Activated T-cell treated with anti-CD3 and anti-CD28 coated beads, Interleukin-2, amount 50 U/mL, for 48 hours (primary cell): ENCODE results near the gene SEC14L3.

Source experiments
- DNase-seq, 2 experiments: peaks; one replicate each; pipeline ENCODE4 v3.0.0-alpha.2; 2020

SEC14L3 gene

GRCh38 chr22:30421695-30422480, 49.9 kb downstream of the SEC14L3 start:
- DNase-seq, result no peak

- peak in 1 of 2 experiments; percentile 44 for DNase-seq
Measured at GRCh38 chr22:30420347-30421125, 51.3 kb downstream of the SEC14L3 start.

GRCh38 chr22:30416837-30417236, 55.0 kb downstream of the SEC14L3 start:
- DNase-seq, result no peak

GRCh38 chr22:30416403-30416802, 55.4 kb downstream of the SEC14L3 start:
- no peak for DNase-seq

GRCh38 chr22:30414525-30415047, 57.2 kb downstream of the SEC14L3 start:
- no peak for DNase-seq

- DNase-seq, result no peak
Measured at GRCh38 chr22:30413745-30414524, 57.9 kb downstream of the SEC14L3 start.

- no peak for DNase-seq
Measured at GRCh38 chr22:30413001-30413400, 58.8 kb downstream of the SEC14L3 start.

GRCh38 chr22:30411780-30412179, 60.0 kb downstream of the SEC14L3 start:
- DNase-seq, result no peak
